Subcutaneous adipose tissue (tissue), 4 donors: ENCODE measurements around the gene DPPA5. TPM values are rescaled to one million over a fixed set of nuclear protein-coding genes. Genes with fewer than 3 reads are reported as not detected.

Experiments used
- small RNA-seq: library from RNA; depleted of rRNA; stranded (forward); fragments of <200 nt; gene quantifications from one replicate; pipeline ENCODE3, GENCODE V24; 2016
- total RNA-seq, 4 donors: library from RNA; depleted of rRNA; stranded (reverse); fragments of >200 nt; gene quantifications; one replicate each; pipeline ENCODE4 v1.1.0, GENCODE V29; 2016
- TF ChIP-seq, protein P1 (sequence below): fragments of 450-650 bp; IDR thresholded peaks from one replicate; pipeline ENCODE4 v1.5.1; 2016; ENCODE audit warnings: low read depth, mild to moderate bottlenecking, control low read depth, antibody characterized with exemption, moderate library complexity

Gene DPPA5
- total RNA-seq, 4 donors from 2014 or later: not detected

DNA sequence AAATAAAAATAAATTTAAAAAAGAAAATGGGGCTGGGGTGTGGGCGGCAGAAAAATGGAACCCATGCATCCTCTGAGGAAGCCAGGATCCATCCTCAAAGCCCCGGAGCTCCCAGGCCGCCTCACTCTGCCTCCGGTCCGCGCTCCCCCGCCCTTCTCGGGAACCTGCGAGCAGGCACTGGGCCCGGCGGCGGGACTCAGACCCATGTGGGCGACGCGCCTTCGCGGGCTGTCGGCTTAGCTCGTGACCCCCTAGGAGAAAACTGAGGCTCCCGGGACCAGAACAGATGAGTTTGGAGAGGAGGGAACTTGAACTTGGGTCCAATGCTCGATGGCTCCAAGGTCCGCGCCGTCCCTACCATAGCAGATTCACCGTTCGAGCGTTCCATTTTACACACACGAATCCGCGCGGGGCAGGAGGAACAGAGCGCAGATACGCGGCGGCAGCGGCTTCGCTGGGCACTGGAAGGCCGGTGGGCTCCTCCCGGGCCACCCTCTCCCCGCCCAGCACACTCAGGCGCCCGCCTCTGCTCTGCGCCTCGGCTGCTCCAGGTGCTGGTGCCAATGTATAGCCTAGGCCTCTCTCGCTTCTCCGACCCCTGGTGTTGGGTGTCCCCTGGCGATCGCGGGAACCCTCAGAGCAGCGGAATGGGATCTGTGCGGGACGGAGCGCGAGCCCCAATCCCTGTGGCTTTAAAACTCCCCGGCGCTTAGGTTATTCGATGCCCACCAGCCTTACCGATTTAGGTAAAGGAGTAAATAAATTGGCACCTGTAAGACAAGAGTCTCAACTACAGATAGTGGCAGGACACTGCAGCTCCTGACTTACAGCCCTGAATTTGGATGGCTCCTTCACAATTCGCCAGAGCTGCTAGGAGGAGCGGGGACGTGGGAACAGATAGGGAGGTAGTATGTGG lies 39.2 kb downstream of the DPPA5 start:
- TF ChIP-seq, protein P1, sequence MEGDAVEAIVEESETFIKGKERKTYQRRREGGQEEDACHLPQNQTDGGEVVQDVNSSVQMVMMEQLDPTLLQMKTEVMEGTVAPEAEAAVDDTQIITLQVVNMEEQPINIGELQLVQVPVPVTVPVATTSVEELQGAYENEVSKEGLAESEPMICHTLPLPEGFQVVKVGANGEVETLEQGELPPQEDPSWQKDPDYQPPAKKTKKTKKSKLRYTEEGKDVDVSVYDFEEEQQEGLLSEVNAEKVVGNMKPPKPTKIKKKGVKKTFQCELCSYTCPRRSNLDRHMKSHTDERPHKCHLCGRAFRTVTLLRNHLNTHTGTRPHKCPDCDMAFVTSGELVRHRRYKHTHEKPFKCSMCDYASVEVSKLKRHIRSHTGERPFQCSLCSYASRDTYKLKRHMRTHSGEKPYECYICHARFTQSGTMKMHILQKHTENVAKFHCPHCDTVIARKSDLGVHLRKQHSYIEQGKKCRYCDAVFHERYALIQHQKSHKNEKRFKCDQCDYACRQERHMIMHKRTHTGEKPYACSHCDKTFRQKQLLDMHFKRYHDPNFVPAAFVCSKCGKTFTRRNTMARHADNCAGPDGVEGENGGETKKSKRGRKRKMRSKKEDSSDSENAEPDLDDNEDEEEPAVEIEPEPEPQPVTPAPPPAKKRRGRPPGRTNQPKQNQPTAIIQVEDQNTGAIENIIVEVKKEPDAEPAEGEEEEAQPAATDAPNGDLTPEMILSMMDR: no peak

DNA sequence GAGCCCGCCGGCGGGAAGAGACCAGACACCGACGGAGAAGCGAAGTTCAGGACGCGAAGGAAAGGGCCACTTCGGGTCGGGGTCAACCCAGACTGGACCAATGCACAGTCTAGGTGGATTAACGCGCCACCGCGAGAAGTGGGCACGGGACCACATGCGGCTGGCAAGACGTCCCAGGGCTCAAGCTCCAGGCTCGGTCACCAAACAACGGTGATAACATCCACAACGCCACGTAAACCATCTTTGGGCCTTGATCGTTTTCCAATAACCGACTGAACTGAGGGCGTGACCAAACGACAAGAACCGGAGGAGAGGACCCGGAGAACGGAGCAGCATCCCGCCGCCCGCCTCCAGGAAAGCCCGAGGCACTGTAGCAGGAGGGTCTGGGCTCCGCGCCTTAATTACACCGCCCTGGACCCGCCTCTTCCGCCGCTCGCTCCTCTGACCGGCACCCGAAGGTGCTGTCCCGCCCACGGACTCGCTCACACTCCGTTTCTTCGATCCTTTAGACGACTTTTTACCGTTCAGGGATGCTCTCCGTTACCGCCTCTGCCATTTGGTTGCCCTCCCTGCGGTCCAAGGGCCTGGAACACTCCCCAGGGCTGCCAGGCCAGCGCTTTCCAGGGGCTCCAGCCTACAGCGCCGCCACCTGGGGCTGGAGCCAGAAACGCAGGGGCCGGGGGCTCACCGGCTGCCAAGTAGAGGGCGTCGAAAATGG lies 44.1 kb downstream of the DPPA5 start:
- TF ChIP-seq, protein P1: no peak

DNA sequence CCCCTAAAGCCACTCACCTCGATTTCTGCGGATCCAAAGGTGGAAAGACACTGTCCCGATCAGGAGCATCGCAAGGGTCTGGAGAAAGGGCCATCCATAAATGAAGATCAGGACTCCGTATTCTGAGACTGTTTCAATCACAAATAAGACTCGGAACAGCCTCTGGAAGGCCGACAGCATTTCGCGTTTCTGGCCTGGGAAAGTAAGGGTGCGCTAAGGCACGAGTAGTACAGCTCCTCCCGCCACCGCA lies 44.6 kb downstream of the DPPA5 start:
- TF ChIP-seq, protein P1: no peak

DNA sequence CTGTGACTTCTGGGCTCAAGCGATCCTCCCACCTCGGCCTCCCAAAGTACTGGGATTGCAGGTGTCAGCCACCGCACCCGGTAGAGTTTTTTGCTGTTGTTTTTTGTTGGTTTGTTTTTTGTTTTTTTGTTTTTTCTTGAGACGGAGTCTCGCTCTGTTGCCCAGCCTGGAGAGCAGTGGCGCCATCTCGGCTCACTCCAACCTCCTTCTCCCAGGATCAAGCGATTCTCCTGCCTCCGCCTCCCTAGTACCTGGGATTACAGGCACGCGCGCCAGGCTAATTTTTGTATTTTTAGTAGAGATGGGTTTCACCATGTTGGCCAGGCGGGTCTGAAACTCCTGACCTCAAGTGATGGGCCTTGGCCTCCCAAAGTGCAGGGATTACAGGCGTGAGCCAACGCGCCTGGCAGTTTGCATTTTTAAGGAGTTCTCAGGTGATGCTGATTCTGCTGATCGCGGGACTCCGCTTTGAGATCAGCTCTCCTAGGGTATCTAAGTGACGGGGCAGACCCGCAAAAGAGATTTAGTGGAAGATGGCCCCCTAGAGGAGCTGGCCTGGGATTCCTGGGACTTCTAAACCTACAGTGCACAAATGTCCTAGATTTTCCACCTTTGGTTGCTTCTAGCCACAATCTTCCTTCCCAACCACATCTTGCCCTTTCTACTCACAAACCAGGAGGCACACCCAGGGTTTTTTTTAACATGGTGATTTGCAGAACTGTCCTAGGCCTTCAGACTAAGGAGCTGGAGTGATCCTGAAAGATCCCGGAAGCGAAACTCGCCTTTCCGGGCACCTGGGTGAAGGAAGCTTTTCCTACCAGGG lies 45.2 kb downstream of the DPPA5 start:
- TF ChIP-seq, protein P1: no peak

Small RNAs within 50 kb of the gene (small RNA-seq; reads per million reads assigned to genes)
- gene RPL39P3: not detected

Other genes starting within 250 kb of the DPPA5 start
- not detected for gene KHDC1L, start 128.8 kb downstream of the DPPA5 start, total RNA-seq
- 1 to 10 TPM in 1 of 4 donors, under 1 TPM in 3; 0.34 to 1.7 (median 0.77) TPM for gene KHDC1, start 91.1 kb downstream of the DPPA5 start, total RNA-seq
- gene KHDC3L, start 8.4 kb upstream of the DPPA5 start, total RNA-seq: not detected
- gene OOEP, start 15.6 kb upstream of the DPPA5 start, total RNA-seq: not detected
- 1 to 10 TPM in 3 of 4 donors, under 1 TPM in 1; 0.98 to 3.2 (median 2.2) TPM for gene DDX43, start 40.6 kb upstream of the DPPA5 start, total RNA-seq
- gene CGAS, start 98.0 kb upstream of the DPPA5 start, total RNA-seq: 1 to 10 TPM; 3.0 to 6.1 (median 5.1) TPM
- 10 to 100 TPM; 18.1 to 22.1 (median 18.6) TPM for gene MTO1, start 107.5 kb upstream of the DPPA5 start, total RNA-seq
- gene EEF1A1, start 166.8 kb upstream of the DPPA5 start, total RNA-seq: over 10,000 TPM in 1 of 4 donors, 1,000 to 10,000 TPM in 3; 7,676 to 11,568 (median 9,241) TPM